ENCODE data around the gene SIGLEC5. TPM values are rescaled to one million over a fixed set of nuclear protein-coding genes. Genes with fewer than 3 reads are reported as not detected.

Gene SIGLEC5
- total RNA-seq, 1 experiment from 2014 or later: not detected

DNA sequence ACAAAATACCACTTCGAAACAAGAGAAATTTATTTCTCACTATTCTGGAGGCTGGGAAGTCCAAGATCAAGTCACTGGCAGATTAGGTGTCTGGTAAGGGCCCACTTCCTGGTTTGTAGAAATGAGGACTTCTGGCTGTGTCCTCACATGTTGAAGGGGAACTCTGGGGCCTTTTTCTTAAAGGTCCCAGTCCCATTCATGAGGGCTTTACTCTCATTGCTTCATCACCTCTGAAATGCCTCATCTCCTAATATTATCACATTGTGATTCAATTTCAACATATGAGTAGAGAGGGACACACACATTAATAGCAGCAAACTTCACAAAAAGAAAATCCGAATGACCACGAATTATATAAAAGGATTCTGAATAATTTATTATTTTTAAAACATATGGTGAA is 38.0 kb upstream of the SIGLEC5 start:
- Histone ChIP-seq H3F3A (ENCODE audit: insufficient read depth, low read depth) (no peaks in the 10 kb centered on the region; the same call in 1 of the 2 replicates), H3K4me1 (replicated peaks; ENCODE audit: insufficient read depth) (no peaks in the 10 kb centered on the region), H3K4me2 (no peak overlapping the region), H3K27me3 (ENCODE audit: insufficient read depth, low read depth) (peaks cover 26% of the 10 kb centered on the region), H2AFZ (no peak overlapping the region), H4K20me1 (ENCODE audit: insufficient read depth) (0 out of 2 replicates have a peak, but pooled peaks cover 4% of the 10 kb centered on the region), H3K9me2 (ENCODE audit: insufficient read depth) (no peaks in the 10 kb centered on the region), H3K36me3 (ENCODE audit: low read depth) (no peaks in the 10 kb centered on the region), H3K9me3 (ENCODE audit: insufficient read depth, low read depth) (no peaks in the 10 kb centered on the region), H3K79me2 (ENCODE audit: low read depth) (no peaks in the 10 kb centered on the region), H3K4me3 (no peak overlapping the region), H3K27ac (no peak overlapping the region)
- no peak for DNase-seq
- intact Hi-C loops (cut with micrococcal nuclease; ENCODE audit: unreplicated experiment): loop anchor here (10.0 kb wide), 1 partner anchor 107 kb away; no protein-coding TSS in a partner anchor
- TF ChIP-seq CTCF (conservative IDR thresholded peaks at IDR 0.05) (no peak), EZH2 (IDR thresholded peaks at IDR 0.05; ENCODE audit: low read depth) (no peak)
- ChIA-PET CTCF (no interaction called here), POLR2A (ENCODE audit: unreplicated experiment) (no interaction called here)
- no TSS peak for BruUV-seq (replicated peaks)

- no peak overlapping the region for H3K4me2 ChIP-seq
- CTCF ChIA-PET: no interaction called here
- H3K9me2 ChIP-seq (ENCODE audit: insufficient read depth): no peaks in the 10 kb centered on the region
- no peak for TF ChIP-seq EZH2 (IDR thresholded peaks at IDR 0.05; ENCODE audit: low read depth)
- TF ChIP-seq CTCF (conservative IDR thresholded peaks at IDR 0.05): peak; percentile 71
- H3K27me3 ChIP-seq (ENCODE audit: insufficient read depth, low read depth): peaks cover 36% of the 10 kb centered on the region
- no peak for DNase-seq
- no peak overlapping the region for H2AFZ ChIP-seq
- H3K4me1 ChIP-seq (replicated peaks; ENCODE audit: insufficient read depth): no peaks in the 10 kb centered on the region
- no peaks in the 10 kb centered on the region for H3K36me3 ChIP-seq (ENCODE audit: low read depth)
- BruUV-seq (replicated peaks): no TSS peak
- H3F3A ChIP-seq (ENCODE audit: insufficient read depth, low read depth): no peaks in the 10 kb centered on the region; the same call in 1 of the 2 replicates
- H3K79me2 ChIP-seq (ENCODE audit: low read depth): no peaks in the 10 kb centered on the region
- POLR2A ChIA-PET (ENCODE audit: unreplicated experiment): no interaction called here
- no peak overlapping the region for H3K4me3 ChIP-seq
- 0 out of 2 replicates have a peak, but pooled peaks cover 4% of the 10 kb centered on the region for H4K20me1 ChIP-seq (ENCODE audit: insufficient read depth)
- no peaks in the 10 kb centered on the region for H3K9me3 ChIP-seq (ENCODE audit: insufficient read depth, low read depth)
- intact Hi-C loops (cut with micrococcal nuclease; ENCODE audit: unreplicated experiment): loop anchor here (10.0 kb wide), 1 partner anchor 110 kb away; no protein-coding TSS in a partner anchor
- no peak overlapping the region for H3K27ac ChIP-seq
Observed at GRCh38 chr19:51664997-51665396, 34.8 kb upstream of the SIGLEC5 start.

GRCh38 chr19:51664131-51664530 is 33.9 kb upstream of the SIGLEC5 start:
- Histone ChIP-seq H3K27ac (no peak overlapping the region), H2AFZ (no peak overlapping the region), H4K20me1 (ENCODE audit: insufficient read depth) (0 out of 2 replicates have a peak, but pooled peaks cover 4% of the 10 kb centered on the region), H3K27me3 (ENCODE audit: insufficient read depth, low read depth) (peaks cover 44% of the 10 kb centered on the region), H3K79me2 (ENCODE audit: low read depth) (no peaks in the 10 kb centered on the region), H3K4me2 (no peak overlapping the region), H3K4me1 (replicated peaks; ENCODE audit: insufficient read depth) (no peaks in the 10 kb centered on the region), H3K36me3 (ENCODE audit: low read depth) (no peaks in the 10 kb centered on the region), H3F3A (ENCODE audit: insufficient read depth, low read depth) (no peaks in the 10 kb centered on the region; the same call in 1 of the 2 replicates), H3K4me3 (no peak overlapping the region), H3K9me2 (ENCODE audit: insufficient read depth) (no peaks in the 10 kb centered on the region), H3K9me3 (ENCODE audit: insufficient read depth, low read depth) (no peaks in the 10 kb centered on the region)
- BruUV-seq (replicated peaks): no TSS peak
- DNase-seq: no peak
- ChIA-PET CTCF (no interaction called here), POLR2A (ENCODE audit: unreplicated experiment) (no interaction called here)
- no peak for TF ChIP-seq EZH2 (IDR thresholded peaks at IDR 0.05; ENCODE audit: low read depth)
- no peak for TF ChIP-seq CTCF (conservative IDR thresholded peaks at IDR 0.05)
- intact Hi-C loops (cut with micrococcal nuclease; ENCODE audit: unreplicated experiment): loop anchor here (10.0 kb wide), 1 partner anchor 111 kb away; no protein-coding TSS in a partner anchor
